Upper lobe of left lung (tissue), 4 donors: ENCODE measurements around the gene CEP170.

ENCODE experiments used
- CTCF ChIP-seq, 6 experiments: fragments of 450-650 bp in 4 of 6; fragments of 200-600 bp in 2 of 6; sonication (generic) in 2 of 6; IDR thresholded peaks; one replicate each; pipeline ENCODE4 v1.5.1; 2016 to 2019; ENCODE audit warnings: antibody characterized with exemption in 6 of 6
- POLR2A ChIP-seq, 4 donors: fragments of 450-650 bp; IDR thresholded peaks; one replicate each; pipeline ENCODE4 v1.5.1; 2016 to 2017; ENCODE audit warnings: antibody characterized with exemption in 4 of 4, mild to moderate bottlenecking in 2 of 4
- POLR2AphosphoS5 ChIP-seq, 2 donors: sonication (generic); formaldehyde crosslinking; IDR thresholded peaks; one replicate each; pipeline ENCODE4 v1.5.1; 2017; ENCODE audit warnings: antibody characterized with exemption in 2 of 2

- TF ChIP-seq CTCF (IDR thresholded peaks at IDR 0.05) (no peak), POLR2A (IDR thresholded peaks at IDR 0.05) (peak in 1 of 4 donors; percentile 37), POLR2AphosphoS5 (IDR thresholded peaks at IDR 0.05) (peak; percentile 36 to 56)
Observed at GRCh38 chr1:243267471-243267880, 12.4 kb upstream of the CEP170 start.
